Measurements from ENCODE around the gene SUN1.

DNA sequence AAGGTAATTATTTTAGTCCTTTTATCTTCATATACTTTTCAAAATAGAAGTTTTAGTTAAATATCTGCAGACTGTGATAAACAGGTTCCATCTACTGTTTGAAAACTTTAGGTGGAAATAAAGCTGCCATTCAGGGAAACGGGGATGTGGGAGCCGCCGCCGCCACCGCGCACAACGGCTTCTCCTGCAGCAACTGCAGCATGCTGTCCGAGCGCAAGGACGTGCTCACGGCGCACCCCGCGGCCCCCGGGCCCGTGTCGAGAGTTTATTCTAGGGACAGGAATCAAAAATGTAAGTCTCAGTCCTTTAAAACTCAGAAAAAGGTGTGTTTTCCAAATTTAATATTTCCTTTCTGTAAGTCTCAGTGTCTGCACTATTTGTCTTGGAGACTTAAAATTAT is 11.0 kb downstream of the SUN1 start:
- TF ChIP-seq, protein P1, sequence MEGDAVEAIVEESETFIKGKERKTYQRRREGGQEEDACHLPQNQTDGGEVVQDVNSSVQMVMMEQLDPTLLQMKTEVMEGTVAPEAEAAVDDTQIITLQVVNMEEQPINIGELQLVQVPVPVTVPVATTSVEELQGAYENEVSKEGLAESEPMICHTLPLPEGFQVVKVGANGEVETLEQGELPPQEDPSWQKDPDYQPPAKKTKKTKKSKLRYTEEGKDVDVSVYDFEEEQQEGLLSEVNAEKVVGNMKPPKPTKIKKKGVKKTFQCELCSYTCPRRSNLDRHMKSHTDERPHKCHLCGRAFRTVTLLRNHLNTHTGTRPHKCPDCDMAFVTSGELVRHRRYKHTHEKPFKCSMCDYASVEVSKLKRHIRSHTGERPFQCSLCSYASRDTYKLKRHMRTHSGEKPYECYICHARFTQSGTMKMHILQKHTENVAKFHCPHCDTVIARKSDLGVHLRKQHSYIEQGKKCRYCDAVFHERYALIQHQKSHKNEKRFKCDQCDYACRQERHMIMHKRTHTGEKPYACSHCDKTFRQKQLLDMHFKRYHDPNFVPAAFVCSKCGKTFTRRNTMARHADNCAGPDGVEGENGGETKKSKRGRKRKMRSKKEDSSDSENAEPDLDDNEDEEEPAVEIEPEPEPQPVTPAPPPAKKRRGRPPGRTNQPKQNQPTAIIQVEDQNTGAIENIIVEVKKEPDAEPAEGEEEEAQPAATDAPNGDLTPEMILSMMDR (IDR thresholded peaks at IDR 0.05): no peak
- TF ChIP-seq POLR2AphosphoS5 (IDR thresholded peaks at IDR 0.05) (no peak), POLR2A (IDR thresholded peaks at IDR 0.05) (no peak), EP300 (IDR thresholded peaks at IDR 0.05) (no peak)

Measured in suprapubic skin (tissue), 4 donors.